ENCODE data around the gene PCNX2.

- no peak for TF ChIP-seq CTCF (IDR thresholded peaks at IDR 0.05)
- no peak for TF ChIP-seq POLR2AphosphoS5 (IDR thresholded peaks at IDR 0.05)
- no peak for TF ChIP-seq EP300 (IDR thresholded peaks at IDR 0.05)
Measured at GRCh38 chr1:233065685-233066084, 229.8 kb downstream of the PCNX2 start.

All from stomach (tissue), 4 donors.